ENCODE results near the gene GTPBP2.

DNA sequence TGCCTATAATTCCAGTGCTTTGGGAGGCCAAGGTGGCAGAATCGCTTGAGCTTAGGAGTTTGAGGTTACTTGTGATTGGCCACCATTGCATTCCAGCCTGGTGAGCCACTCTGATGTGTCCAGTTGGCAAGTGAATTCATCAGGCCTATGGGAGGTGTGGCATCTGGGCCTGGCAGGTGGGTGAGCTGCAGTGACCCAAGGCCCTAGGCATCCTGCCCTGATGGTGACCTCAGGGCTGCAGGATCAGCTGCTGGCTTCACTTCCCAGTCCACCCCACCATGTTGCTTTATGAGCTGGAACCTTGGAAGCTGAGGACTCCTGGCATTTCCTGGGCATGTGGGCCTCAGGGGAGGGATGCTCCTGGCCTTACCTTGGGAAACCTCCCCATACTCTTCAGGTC, 36.3 kb upstream of the GTPBP2 start:
- no peak for TF ChIP-seq POLR2A (IDR thresholded peaks at IDR 0.05)
- TF ChIP-seq, protein P1, sequence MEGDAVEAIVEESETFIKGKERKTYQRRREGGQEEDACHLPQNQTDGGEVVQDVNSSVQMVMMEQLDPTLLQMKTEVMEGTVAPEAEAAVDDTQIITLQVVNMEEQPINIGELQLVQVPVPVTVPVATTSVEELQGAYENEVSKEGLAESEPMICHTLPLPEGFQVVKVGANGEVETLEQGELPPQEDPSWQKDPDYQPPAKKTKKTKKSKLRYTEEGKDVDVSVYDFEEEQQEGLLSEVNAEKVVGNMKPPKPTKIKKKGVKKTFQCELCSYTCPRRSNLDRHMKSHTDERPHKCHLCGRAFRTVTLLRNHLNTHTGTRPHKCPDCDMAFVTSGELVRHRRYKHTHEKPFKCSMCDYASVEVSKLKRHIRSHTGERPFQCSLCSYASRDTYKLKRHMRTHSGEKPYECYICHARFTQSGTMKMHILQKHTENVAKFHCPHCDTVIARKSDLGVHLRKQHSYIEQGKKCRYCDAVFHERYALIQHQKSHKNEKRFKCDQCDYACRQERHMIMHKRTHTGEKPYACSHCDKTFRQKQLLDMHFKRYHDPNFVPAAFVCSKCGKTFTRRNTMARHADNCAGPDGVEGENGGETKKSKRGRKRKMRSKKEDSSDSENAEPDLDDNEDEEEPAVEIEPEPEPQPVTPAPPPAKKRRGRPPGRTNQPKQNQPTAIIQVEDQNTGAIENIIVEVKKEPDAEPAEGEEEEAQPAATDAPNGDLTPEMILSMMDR (IDR thresholded peaks at IDR 0.05): no peak
